Measurements from ENCODE around the gene DCHS1. TPM values are rescaled to one million over a fixed set of nuclear protein-coding genes. Genes with fewer than 3 reads are reported as not detected.
"Not testable (repeated sequence)": the region's sequence is repeated elsewhere in the genome, so short reads cannot be mapped to it uniquely, and the experiment has no call there.

The DCHS1 gene, protein sequence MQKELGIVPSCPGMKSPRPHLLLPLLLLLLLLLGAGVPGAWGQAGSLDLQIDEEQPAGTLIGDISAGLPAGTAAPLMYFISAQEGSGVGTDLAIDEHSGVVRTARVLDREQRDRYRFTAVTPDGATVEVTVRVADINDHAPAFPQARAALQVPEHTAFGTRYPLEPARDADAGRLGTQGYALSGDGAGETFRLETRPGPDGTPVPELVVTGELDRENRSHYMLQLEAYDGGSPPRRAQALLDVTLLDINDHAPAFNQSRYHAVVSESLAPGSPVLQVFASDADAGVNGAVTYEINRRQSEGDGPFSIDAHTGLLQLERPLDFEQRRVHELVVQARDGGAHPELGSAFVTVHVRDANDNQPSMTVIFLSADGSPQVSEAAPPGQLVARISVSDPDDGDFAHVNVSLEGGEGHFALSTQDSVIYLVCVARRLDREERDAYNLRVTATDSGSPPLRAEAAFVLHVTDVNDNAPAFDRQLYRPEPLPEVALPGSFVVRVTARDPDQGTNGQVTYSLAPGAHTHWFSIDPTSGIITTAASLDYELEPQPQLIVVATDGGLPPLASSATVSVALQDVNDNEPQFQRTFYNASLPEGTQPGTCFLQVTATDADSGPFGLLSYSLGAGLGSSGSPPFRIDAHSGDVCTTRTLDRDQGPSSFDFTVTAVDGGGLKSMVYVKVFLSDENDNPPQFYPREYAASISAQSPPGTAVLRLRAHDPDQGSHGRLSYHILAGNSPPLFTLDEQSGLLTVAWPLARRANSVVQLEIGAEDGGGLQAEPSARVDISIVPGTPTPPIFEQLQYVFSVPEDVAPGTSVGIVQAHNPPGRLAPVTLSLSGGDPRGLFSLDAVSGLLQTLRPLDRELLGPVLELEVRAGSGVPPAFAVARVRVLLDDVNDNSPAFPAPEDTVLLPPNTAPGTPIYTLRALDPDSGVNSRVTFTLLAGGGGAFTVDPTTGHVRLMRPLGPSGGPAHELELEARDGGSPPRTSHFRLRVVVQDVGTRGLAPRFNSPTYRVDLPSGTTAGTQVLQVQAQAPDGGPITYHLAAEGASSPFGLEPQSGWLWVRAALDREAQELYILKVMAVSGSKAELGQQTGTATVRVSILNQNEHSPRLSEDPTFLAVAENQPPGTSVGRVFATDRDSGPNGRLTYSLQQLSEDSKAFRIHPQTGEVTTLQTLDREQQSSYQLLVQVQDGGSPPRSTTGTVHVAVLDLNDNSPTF (N-terminal part only)
- under 1 TPM; 0.40 to 0.53 TPM for total RNA-seq

DNA sequence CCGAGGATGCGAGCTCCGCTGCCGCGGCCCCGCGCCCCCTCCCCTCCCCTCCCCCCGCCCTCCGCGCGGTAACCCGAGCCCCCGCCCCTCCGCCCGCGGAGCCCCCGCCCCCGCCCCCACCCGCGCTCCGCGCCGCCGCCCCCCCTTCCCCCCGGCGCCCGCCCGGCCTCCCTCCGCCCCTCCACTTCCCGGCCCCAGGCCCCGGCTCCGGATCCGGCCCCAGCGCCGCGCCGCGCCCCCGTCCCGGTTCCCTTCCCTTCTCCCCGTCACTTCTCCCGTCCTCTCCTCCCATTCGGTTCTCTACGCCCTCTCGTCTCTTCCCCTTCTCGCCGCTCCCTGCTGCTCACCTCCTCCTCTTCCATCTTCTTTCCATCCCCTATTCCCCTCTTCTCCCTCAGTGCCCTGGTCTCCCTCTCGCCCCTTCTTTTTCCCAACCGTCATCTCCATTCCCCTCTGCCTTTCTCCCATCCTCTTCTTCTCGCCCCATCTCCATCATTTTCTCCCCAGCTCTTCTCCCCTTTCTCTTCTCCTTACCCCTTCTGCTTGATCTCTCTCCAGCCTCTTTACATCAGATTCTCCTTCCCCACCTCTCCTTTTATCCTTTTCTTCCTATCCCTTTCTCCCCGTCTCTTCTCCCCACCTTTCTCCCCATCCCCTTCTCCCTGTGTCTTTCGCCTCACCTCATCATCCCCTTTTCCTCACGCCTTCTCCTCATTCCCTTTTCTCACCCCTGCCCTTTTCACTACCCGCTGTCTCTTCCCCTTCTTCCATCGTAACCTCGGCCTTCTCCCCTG is at the start of gene DCHS1:
Gene DCHS1 (minus strand): TSS at position 20 of the 794 bp plus-strand sequence. CDS start 14,196 bp downstream, outside the sequence.
- POLR2A ChIA-PET = no interaction called here
- CTCF ChIA-PET = interaction anchor here (1.0 kb wide), 1 partner anchor 277 kb away, joined by 3 read pairs; no protein-coding TSS in a partner anchor

DNA sequence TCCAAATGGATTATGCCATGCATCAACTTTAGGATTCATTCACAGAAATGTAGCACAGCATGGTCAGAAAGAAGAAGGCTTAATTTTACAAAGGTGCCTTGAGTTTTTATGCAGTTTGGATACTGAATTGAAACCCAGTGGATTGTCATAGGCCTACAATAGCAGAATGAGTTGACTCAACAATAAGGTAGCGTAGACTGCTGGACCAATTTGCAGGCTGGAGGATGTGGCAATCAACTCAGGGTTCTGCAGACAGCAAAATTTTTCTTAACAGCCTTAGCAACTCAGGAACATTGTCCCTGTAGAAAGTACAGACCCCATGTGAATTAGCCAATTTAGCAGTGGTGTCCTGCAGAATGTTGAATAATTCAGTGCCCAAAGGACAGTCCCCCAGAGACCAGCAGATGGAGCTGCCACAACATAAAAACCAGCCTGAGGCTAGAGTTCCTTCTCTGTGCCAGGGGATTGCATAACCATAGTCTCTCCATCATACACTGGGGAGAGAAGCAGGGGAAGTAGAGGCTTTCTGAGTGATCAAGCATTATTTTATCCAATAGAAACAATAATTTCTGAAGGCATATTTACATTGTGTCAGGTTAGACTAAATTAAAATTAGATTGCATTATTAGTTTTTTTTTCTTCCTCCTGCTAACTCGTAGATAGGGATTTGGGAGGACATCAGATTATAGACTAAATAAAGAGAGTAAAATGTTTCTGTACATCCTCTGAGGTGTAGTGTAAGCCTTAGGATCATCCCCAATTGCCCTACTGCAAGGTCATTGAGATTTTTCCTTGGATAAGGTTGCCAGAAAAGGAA is 47.8 kb upstream of the DCHS1 start:
- ChIA-PET CTCF (interaction anchor here (4.2 kb wide), 1 partner anchor 51 kb away, joined by 20 read pairs; no protein-coding TSS in a partner anchor), POLR2A (no interaction called here)

DNA sequence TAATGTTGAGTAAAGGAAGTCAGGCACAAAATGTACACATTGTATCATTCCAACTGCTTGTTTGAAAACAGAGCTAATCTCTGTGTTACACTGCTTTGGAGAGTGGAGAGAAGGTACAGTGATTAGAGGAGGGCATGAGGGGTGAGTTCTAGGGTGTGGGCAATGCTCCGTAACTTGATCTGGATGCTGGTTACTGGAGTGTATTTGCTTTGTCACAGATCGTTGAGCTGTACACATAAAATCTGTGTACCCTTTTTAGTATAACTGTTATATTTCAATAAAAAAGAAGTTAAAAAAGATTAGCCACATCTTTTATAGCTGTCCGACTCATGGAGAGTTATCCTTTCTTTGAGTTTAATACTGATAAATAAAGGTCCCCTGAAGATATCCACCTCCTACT is 46.3 kb upstream of the DCHS1 start:
- POLR2A ChIA-PET, CTCF ChIA-PET: not testable (repeated sequence)

DNA sequence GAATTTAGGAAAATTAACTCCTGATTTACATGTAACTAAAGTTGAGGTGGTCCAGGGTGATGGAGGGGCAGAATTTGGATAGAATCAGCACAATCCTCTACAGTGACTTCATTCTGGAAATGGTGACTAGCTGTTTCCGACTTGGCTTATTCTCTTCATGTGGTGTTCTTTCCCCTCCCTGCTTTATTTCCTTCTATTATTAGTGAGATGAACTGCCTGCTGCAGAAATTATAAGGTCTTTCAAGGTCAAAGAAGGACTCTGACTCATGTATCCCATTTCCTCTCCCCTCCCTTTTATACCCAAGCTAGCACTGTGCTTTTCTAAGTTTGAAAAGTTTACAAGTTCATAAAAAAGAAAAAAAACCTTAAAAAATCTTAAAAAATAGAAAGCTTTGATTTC is 39.8 kb upstream of the DCHS1 start:
- POLR2A ChIA-PET = no interaction called here

DNA sequence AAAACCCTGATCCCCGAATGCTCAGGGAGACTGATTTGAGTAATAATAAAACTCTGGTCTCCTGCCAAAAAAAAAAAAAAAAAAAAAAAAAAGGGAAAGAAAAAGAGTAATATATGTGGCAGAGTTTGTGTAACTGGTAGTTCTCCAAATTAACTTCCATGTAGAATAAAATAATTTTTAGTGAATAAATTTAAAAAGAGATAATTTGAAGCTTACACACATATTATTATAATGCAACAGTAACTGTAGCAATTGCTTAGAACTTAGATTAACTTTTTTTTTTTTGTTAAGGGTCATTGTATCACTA is 38.6 kb upstream of the DCHS1 start:
- POLR2A ChIA-PET = interaction anchor here (0.7 to 1.2 kb wide), 2 partner anchors 68 to 76 kb away, joined by 3 to 12 read pairs; no protein-coding TSS in a partner anchor
- CTCF ChIA-PET = interaction anchor here (0.6 to 1.4 kb wide), 9 partner anchors 11 to 326 kb away, joined by 3 to 10 read pairs (median 4); partner anchors contain the start of gene MRPL17

More for the DNA sequence above, 39.8 kb upstream of the DCHS1 start:
- CTCF ChIA-PET = interaction anchor here (0.7 to 2.1 kb wide), 9 partner anchors 11 to 316 kb away, joined by 3 to 10 read pairs (median 3); partner anchors contain the start of genes MRPL17 and TAF10

DNA sequence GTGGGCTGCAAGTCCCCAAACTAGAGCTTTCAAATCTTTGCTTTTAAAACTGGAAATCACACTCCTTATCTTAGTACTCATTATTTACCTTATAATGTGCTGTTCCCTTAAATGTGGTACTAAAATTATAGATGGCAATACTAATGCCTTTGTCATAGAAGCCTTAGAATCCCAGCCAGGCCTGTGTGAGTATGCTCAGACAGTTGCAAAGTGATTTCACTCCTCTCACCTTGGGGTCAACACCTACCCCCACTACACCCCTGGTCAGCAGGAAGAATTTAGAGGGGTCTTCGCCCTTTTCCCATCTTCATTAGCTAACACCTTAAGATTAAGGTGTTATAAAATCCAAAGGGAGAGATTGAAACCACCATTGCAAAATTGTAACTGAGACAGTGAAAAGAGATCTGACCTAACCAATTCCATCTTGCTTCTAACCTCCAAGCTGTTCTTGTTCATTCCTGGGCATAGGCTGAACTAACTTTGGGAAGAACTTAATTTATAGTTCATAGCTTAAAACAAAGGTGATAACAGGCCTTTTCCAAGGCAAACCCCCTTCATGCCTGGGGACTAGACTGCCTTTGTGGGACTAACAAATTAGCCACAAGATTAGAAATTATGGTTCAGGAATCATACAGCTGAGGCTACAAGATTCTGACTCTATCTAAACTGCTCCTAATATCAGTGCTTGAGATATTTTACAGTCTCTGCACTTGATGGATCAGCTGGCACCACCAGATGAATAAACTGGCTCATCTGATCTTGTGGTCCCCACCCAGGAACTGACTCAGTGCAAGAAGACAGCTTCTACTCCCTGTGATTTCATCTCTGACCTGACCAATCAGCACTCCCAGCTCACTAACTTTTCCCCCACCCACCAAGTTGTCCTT is 38.0 kb upstream of the DCHS1 start:
- POLR2A ChIA-PET = interaction anchor here (0.7 to 1.2 kb wide), 2 partner anchors 67 to 76 kb away, joined by 3 to 12 read pairs; no protein-coding TSS in a partner anchor

DNA sequence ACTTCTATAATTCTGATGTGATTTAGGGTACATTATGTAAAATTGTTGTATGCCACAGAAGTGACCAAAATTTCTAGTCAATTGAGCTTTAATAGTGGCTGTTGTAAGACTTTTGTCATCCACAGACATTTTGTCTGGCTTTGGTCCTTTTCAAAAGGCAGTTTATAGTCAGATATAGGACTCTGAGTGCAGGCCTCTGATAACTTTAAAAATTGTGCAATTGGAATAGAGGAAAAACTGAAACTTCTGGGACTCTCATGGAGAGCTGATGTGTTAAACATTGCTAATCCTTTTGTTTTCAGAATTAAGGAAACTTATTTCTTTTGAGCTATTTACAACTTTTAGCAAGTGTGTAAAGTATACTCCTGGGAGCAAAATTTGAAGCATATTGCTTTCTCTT is 36.5 kb upstream of the DCHS1 start:
- ChIA-PET CTCF (no interaction called here), POLR2A (no interaction called here)

More for the DNA sequence above, 38.0 kb upstream of the DCHS1 start:
- CTCF ChIA-PET = interaction anchor here (0.6 to 1.4 kb wide), 9 partner anchors 10 to 327 kb away, joined by 3 to 10 read pairs (median 4); partner anchors contain the start of gene MRPL17

DNA sequence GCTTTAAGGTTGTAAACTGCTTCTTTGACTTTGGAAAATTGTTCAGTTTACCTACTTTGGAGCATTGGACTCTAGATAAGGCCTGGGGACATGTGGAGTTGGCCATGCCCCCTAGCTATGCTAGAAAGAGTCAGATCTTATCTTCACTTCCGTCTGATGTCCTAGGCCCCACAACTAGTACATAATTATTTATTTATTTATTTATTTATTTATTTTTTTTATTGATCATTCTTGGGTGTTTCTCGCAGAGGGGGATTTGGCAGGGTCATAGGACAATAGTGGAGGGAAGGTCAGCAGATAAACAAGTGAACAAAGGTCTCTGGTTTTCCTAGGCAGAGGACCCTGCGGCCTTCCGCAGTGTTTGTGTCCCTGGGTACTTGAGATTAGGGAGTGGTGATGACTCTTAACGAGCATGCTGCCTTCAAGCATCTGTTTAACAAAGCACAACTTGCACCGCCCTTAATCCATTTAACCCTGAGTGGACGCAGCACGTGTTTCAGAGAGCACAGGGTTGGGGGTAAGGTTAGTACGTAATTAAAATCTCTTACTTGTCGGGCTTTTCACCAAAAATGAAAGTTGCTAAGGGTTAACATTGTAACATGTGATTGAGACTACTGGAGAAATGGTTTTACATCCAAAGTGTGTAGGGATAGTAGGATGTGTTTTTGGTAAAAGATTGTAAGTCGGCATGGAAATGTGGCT is 35.0 kb upstream of the DCHS1 start:
- CTCF ChIA-PET = interaction anchor here (0.7 kb wide), 1 partner anchor 70 kb away, joined by 3 read pairs; no protein-coding TSS in a partner anchor
- POLR2A ChIA-PET = not testable (repeated sequence)

DNA sequence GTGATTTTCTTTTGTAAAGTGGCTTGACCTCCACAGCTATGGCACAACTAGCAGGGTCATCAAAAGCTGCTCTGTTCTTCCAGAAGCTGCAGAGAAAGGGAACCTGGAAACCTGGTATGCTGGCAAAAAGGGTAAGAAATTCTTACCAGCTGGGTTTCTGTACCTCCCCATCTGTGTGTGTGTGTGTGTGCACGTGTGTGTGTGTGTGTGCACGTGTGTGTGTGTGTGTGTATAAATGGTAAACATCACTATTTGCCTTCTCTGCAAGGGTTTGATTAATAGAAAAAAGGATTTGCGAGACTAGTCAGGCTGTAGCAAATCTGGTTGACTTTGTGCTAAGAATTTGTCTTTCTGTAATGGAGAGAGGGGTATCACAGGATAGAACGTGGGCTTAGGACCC is 32.3 kb upstream of the DCHS1 start:
- POLR2A ChIA-PET = interaction anchor here (0.7 kb wide), 1 partner anchor 296 kb away, joined by 6 read pairs; no protein-coding TSS in a partner anchor
- CTCF ChIA-PET = interaction anchor here (1.0 kb wide), 1 partner anchor 17 kb away, joined by 3 read pairs; no protein-coding TSS in a partner anchor

DNA sequence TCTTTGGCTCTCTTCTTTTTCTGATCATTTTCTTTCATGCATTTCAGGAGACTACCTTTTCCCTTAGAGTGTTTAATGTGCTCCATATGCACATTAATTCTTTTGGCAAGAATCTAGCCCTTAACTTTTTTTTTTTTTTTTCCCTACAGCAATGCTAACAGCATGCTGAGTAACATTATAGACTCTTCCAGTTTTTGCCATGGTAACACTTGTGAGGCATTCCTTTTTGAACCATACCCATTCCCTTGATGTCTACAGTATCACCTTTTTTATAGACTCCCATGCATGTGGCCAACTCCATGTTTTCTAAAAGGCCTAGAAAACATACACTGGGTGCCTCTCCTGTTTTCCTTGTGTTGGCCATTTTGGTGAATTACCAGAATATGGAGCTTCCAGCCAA is 30.4 kb upstream of the DCHS1 start:
- CTCF ChIA-PET = no interaction called here
- POLR2A ChIA-PET = no interaction called here

DNA sequence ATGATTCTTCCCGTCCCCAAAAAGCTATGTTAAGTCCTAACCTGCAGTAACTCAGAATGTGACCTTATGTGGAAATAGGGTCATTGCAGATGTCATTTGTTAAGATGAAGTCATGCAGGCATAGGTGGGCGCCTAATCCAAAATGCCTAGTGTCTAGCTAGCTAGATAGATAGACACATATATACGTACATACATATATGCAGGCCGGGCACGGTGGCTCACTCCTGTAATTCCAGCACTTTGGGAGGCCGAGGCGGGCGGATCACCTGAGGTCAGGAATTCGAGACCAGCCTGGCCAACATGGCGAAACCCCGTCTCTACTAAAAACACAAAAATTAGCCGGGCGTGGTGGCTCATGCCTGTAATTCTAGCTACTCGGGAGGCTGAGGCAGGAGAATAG is 28.5 kb upstream of the DCHS1 start:
- POLR2A ChIA-PET = interaction anchor here (0.6 to 2.6 kb wide), 3 partner anchors 65 to 152 kb away, joined by 6 to 11 read pairs (median 7); partner anchors contain the start of genes TAF10 and TPP1
- CTCF ChIA-PET = interaction anchor here (0.5 to 2.9 kb wide), 12 partner anchors 9 to 305 kb away, joined by 3 to 22 read pairs (median 4); partner anchors contain the start of gene TPP1

DNA sequence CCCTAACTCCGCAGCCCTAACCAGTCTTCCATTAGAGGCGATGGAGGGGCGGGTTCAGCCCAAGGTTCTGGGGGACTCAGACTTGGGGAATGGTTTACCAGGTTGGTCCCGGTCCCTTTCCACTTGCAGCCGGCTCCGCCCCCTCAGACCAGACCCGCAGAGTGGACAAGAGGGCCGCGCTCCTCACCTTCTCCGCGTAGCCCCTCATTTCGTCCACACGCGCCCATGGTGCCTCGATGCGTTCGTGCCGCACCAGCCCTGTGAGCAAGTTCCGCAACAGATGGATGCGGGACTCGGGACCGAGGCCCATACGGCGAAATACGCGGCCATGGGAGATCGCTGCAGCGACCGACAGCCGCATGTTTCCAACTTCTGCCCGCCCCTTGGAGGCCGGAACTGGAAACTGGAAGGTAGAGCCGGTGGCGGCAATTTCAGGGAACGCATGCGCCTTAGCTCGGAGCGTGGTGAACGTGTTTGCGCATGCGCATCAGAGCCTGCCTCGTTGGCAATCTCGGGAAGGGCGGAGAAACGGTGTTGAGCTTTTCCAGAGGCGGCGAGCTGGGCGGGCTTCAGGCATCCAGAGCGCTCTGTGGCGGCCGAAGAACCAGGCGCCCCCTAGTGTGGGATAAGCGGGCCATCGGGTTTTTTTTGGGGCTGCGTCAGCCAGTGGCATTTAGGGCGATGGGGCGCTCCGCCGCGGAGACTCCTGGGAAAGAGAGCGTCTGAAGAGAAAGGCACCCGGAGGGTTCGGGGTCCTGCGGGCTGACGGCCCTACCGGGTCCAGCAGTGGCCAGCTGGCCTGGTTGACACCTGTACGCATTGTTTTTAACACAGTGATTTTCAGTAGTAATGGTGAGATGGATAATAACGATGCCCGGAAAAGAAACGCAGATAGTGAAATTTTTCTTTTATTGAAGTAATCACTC is 27.6 kb upstream of the DCHS1 start, which contains the start of gene MRPL17:
Gene MRPL17 (minus strand): TSS at position 405 of the 926 bp plus-strand sequence. CDS start 44 bp downstream, at position 361.
- POLR2A ChIA-PET = interaction anchor here (0.9 to 2.6 kb wide), 4 partner anchors 64 to 79 kb away, joined by 3 to 11 read pairs (median 6); partner anchors contain the start of genes ILK, RRP8, TAF10 and TPP1
- CTCF ChIA-PET = interaction anchor here (0.8 to 2.9 kb wide), 21 partner anchors 8 to 304 kb away, joined by 3 to 22 read pairs (median 4); partner anchors contain the start of genes TAF10 and TPP1

DNA sequence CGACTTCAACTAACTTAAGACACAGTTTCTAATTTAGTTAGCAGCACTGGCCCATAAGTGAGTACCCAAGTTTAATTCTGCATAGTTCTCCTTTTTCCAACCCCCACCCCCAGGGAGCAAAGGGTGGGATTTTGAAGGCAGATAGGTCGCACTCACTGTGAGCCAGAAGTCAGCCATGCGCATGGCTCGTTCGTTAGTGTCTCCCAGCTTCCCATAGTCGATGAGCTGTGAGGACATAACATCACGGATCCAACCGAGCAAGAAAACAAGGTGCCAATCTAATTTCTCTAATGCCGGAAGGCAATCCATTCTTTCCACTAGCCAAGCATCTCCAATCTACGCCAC is 27.0 kb upstream of the DCHS1 start:
- CTCF ChIA-PET = interaction anchor here (1.0 to 2.9 kb wide), 13 partner anchors 8 to 152 kb away, joined by 3 to 22 read pairs (median 4); partner anchors contain the start of gene TPP1

DNA sequence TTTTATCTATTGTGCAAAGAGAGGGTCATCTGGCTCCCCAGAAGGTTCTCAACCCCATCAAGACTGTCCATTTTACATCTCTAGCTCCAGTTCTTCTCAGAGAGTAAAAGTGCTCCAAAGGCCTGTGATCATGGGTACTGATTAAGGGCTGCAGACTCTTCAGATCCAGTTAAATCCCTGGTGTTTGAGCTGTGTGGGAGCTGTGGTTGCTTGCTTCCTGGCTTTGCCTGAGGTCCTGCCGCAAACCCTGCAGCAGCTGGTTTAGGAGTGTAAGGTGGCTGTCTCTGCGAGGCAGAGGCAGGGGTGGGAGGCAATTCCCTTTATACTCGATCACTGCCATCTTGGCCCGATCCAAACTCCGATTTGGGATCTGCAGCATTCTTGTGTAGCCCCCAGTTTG is 26.3 kb upstream of the DCHS1 start:
- ChIA-PET CTCF (interaction anchor here (1.2 to 2.9 kb wide), 6 partner anchors 11 to 303 kb away, joined by 3 to 22 read pairs (median 4); partner anchors contain the start of gene TPP1), POLR2A (interaction anchor here (0.9 to 2.6 kb wide), 2 partner anchors 9 to 70 kb away, joined by 3 to 11 read pairs; partner anchors contain the start of gene TAF10)

More for the DNA sequence above, 27.0 kb upstream of the DCHS1 start:
- POLR2A ChIA-PET = interaction anchor here (2.6 kb wide), 1 partner anchor 70 kb away, joined by 11 read pairs; the partner anchor contains the start of gene TAF10

Data from activated CD8-positive, alpha-beta memory T cell treated with anti-CD3 and anti-CD28 coated beads for 36 hours (primary cell).